Renal pelvis (tissue), 4 donors: ENCODE data around the gene ELOVL7. TPM values are rescaled to one million over a fixed set of nuclear protein-coding genes. Genes with fewer than 3 reads are reported as not detected.
"Not testable (repeated sequence)": the region's sequence is repeated elsewhere in the genome, so short reads cannot be mapped to it uniquely, and the experiment has no call there.

ENCODE experiments used
- DNase-seq: peaks from one replicate; pipeline ENCODE4 v3.0.0-alpha.2; 2013
- polyA plus RNA-seq, 3 donors: library from polyadenylated mRNA; unstranded; fragments of 120-200 nt; gene quantifications; one replicate each; pipeline ENCODE4 v1.2.1, GENCODE V29; 2013; ENCODE audit not compliant: insufficient read length in 3 of 3

The ELOVL7 gene
- polyA plus RNA-seq, 3 donors: 9.4 to 21.9 (median 16.1) TPM

DNA sequence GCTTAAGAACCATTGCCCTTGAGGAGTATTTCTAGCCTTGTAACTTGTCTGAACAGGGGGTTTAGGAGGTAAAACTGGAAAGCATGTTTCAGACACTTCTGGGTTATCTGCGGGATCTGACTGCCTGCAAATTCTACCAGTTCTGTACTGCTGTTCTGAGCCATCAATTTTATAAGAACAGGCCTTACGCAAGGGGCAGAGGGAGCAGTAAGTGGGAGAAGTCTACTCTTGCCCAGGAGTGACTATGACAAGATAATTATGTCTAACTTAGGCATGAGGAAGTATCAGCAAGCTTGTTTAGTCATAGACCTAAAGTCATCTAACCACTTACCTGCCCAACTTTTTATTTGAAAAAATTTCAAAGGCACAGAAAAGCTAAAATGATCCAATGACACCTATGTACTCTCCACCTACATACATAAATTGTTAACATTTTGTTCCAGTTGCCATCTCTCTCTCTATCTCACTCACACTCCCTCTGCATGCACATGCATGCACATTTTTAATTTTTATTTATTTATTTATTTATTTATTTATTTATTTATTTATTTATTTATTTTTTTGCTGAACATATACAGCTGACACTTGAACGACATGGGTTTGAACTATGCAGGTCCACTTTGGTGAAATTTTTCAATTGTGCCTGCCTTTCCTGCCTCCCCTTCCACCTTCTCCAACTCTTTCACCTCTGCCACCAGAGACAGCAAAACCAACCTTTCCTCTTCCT, 125.7 kb downstream of the ELOVL7 start:
- DNase-seq: no peak

DNA sequence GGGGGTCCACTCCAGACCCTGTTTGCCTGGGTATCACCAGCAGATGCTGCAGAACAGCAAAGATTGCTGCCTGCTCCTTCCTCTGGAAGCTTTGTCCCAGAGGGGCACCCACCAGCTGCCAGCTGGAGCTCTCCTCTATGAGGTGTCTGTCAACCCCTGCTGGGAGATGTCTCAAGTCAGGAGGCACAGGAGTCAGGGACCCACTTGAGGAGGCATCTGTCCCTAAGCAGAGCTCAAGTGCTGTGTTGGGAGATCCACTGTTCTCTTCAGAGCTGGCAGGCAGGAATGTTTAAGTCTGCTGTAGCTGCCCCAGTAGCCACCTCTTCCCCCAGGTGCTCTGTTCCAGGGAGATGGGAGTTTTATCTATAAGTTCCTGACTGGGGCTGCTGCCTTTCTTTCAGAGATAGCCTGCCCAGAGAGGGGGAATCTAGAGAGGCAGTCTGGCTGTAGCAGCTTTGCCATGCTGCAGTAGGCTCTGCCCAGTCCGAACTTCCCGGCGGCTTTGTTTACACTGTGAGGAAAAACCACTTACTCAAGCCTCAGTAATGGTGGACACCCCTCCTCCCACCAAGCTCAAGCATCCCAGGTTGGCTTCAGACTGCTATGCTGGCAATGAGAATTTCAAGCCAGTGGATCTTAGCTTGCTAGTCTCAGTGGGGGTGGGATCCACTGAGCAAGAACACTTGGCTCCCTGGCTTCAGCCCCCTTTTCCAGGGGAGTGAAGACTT, 128.7 kb downstream of the ELOVL7 start:
- not testable (repeated sequence) for DNase-seq

DNA sequence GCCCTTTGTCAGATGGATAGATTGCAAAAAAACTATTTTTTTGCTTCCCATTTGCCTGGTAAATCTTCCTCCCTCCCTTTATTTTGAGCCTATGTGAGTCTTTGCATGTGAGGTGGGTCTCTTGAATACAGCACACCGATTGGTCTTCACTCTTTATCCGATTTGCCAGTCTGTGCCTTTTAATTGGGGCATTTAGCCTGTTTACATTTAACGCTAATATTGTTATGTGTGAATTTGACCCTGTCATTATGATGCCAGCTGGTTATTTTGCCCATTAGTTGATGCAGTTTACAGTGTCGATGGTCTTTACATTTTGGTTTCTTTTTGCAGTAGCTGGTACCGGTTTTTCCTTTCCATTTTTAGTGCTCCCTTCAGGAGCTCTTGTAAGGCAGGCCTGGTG, 131.1 kb downstream of the ELOVL7 start:
- DNase-seq: no peak

DNA sequence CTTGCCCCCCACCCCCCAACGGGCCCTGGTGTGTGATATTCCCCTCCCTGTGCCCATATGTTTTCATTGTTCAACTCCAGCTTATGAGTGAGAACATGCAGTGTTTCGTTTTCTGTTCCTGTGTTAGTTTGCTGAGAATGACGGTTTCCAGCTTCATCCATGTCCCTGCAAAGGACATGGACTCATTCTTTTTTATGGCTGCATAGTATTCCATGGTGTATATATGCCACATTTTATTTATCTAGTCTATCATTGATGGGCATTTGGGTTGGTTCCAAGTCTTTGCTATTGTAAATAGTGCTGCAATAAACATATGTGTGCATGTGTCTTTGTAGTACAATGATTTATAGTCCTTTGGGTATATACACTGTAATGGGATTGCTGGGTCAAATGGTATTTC, 132.2 kb downstream of the ELOVL7 start:
- not testable (repeated sequence) for DNase-seq

DNA sequence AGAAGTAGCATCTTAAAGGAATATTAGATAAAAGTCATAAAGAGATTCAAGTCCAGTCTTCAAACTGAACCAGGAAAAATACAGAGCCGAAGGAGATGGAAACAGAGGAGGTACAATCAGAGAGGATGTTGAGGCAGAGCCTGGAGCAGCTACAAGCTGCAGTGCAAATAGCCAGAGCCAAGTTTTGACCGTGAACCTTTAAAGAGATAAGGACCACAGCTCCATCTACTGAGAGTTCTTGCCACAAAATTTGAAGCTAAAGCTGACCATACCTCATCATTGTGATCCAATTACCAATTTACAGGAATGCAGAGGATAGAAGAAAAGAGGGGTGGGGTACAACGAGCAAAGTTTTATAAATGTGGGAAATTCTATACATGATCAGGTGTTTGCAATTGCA, 133.7 kb downstream of the ELOVL7 start:
- DNase-seq: no peak

DNA sequence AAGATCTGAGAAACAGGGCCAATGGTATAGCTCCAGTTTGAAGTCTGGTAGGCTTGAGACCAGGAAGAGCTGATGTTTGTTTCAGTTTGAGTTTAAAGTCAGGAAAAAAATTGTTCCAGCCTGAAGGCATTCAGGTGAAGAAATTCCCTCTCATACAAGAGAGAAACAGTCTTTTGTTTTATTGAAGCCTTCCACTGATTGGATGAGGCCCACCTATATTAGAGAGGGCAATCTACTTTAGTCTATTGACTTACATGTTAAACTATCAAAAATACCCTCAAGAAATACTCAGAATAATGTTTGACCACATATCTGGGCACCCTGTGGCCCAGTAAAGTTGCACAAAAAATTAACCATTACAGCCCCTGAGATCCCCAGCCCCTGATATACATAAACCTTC, 138.9 kb downstream of the ELOVL7 start:
- no peak for DNase-seq

DNA sequence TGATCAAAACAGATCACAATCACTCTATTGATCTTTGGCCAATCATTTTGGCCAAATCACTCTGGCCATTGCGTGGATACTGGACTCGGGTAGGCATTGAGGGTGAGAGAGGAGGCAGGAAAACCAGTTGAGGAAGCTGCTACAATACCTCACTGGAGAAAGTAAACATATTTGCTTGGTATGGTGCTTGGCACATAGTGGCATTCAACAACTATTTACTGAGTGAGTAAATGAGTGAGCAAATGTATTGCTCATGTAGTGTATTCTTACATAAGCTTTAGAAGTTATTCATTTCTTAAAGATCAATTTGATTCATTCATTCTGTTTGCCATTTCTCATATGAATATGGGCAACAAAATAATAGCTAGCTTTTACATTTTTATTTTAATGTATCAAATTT, 140.1 kb downstream of the ELOVL7 start:
- no peak for DNase-seq

Other genes with a start within 250 kb of the ELOVL7 start
- 10 to 100 TPM; 25.2 to 29.5 (median 29.5) TPM for gene DEPDC1B, start 144.1 kb downstream of the ELOVL7 start, polyA plus RNA-seq
- 10 to 100 TPM; 21.5 to 24.5 (median 23.0) TPM for gene ERCC8, start 100.8 kb upstream of the ELOVL7 start, polyA plus RNA-seq
- gene NDUFAF2, start 100.9 kb upstream of the ELOVL7 start, polyA plus RNA-seq: 10 to 100 TPM; 27.8 to 32.6 (median 27.9) TPM